Trophoblast cell (in vitro differentiated cells and primary cell): ENCODE results near the gene MAP1LC3A.
A peak's percentile ranks its signal among the peaks of the same experiment; 100 is the strongest.

Source experiments
- DNase-seq, 2 donors: peaks; one replicate each; pipeline ENCODE4 v3.0.0-alpha.2; 2016
- H2AFZ ChIP-seq: 2 replicates; pipeline ENCODE4 v1.6.1; 2013; ENCODE audit warnings: low read length, moderate library complexity, mild to moderate bottlenecking; ENCODE audit not compliant: insufficient read depth, poor library complexity
- H2AK5ac ChIP-seq: 2 replicates; pipeline ENCODE4 v1.6.1; 2013; ENCODE audit warnings: mild to moderate bottlenecking, low read length
- H2BK120ac ChIP-seq: 2 replicates; pipeline ENCODE4 v1.6.1; 2013; ENCODE audit warnings: low read length, mild to moderate bottlenecking, moderate library complexity; ENCODE audit not compliant: insufficient read depth, poor library complexity
- H2BK12ac ChIP-seq: 2 replicates; pipeline ENCODE4 v1.6.1; 2013; ENCODE audit warnings: mild to moderate bottlenecking, low read length, moderate library complexity
- H2BK5ac ChIP-seq: 2 replicates; pipeline ENCODE4 v1.6.1; 2013; ENCODE audit warnings: low read length, low read depth, moderate library complexity, mild to moderate bottlenecking; ENCODE audit not compliant: poor library complexity
- H3K14ac ChIP-seq: 2 replicates; pipeline ENCODE4 v1.6.1; 2013; ENCODE audit warnings: mild to moderate bottlenecking, low read length
- H3K18ac ChIP-seq: 2 replicates; pipeline ENCODE4 v1.6.1; 2013; ENCODE audit warnings: mild to moderate bottlenecking, low read length
- H3K23ac ChIP-seq: 2 replicates; pipeline ENCODE4 v1.6.1; 2013; ENCODE audit warnings: low read length
- H3K27ac ChIP-seq: 2 replicates; pipeline ENCODE4 v1.5.1; 2013; ENCODE audit warnings: low read depth, mild to moderate bottlenecking, inconsistent platforms, low read length, moderate library complexity
- H3K27me3 ChIP-seq: 2 replicates; pipeline ENCODE4 v1.6.1; 2013; ENCODE audit warnings: inconsistent platforms, mild to moderate bottlenecking, low read length, moderate library complexity; ENCODE audit not compliant: insufficient read depth
- H3K36me3 ChIP-seq, 2 experiments: 1 replicate in 1 of 2; 2 replicates in 1 of 2; pipeline ENCODE4 v1.6.1; 2013; ENCODE audit warnings: low read length in 2 of 2, mild to moderate bottlenecking in 2 of 2, moderate library complexity in 1 of 2; ENCODE audit not compliant: insufficient read depth in 2 of 2, control insufficient read depth in 1 of 2
- H3K4ac ChIP-seq: 2 replicates; pipeline ENCODE4 v1.6.1; 2013; ENCODE audit warnings: low read depth, mild to moderate bottlenecking, low read length, moderate library complexity
- H3K4me1 ChIP-seq, 2 experiments: 1 replicate in 1 of 2; 2 replicates in 1 of 2; pipeline ENCODE4 v1.6.1; 2013; ENCODE audit warnings: low read length in 2 of 2, mild to moderate bottlenecking in 2 of 2, moderate library complexity in 1 of 2; ENCODE audit not compliant: insufficient read depth in 2 of 2, control insufficient read depth in 1 of 2
- H3K4me2 ChIP-seq: 2 replicates; pipeline ENCODE4 v1.6.1; 2013; ENCODE audit warnings: inconsistent platforms, mild to moderate bottlenecking, low read length, moderate library complexity
- H3K4me3 ChIP-seq: 2 replicates; pipeline ENCODE4 v1.5.1; 2013; ENCODE audit warnings: mild to moderate bottlenecking, low read depth, low read length, inconsistent platforms
- H3K79me1 ChIP-seq: one replicate; pipeline ENCODE4 v1.6.1; 2013; ENCODE audit warnings: low read length
- H3K79me2 ChIP-seq: 2 replicates; pipeline ENCODE4 v1.6.1; 2013; ENCODE audit warnings: low read length, mild to moderate bottlenecking; ENCODE audit not compliant: control insufficient read depth, insufficient read depth, poor library complexity
- H3K9ac ChIP-seq: 2 replicates; pipeline ENCODE4 v1.6.1; 2013; ENCODE audit warnings: mild to moderate bottlenecking, low read length
- H3K9me3 ChIP-seq: 2 replicates; pipeline ENCODE4 v1.6.1; 2013; ENCODE audit warnings: low read depth, mild to moderate bottlenecking, control low read depth, inconsistent platforms, low read length; ENCODE audit not compliant: insufficient read depth
- H4K12ac ChIP-seq: 2 replicates; pipeline ENCODE4 v1.6.1; 2013; ENCODE audit warnings: low read depth, mild to moderate bottlenecking, low read length, moderate library complexity
- H4K8ac ChIP-seq: 2 replicates; pipeline ENCODE4 v1.6.1; 2013; ENCODE audit warnings: low read depth, mild to moderate bottlenecking, low read length, moderate library complexity
- H4K91ac ChIP-seq: one replicate; pipeline ENCODE4 v1.6.1; 2013; ENCODE audit warnings: low read depth, mild to moderate bottlenecking, low read length, moderate library complexity
- WGBS: extraction: QIAGEN DNeasy Blood & Tissue Kit; methylation state at CpG from one replicate; pipeline ENCODE4 v1.1.7; 2013; ENCODE audit warnings: missing lambda C conversion rate; ENCODE audit not compliant: insufficient read length, insufficient coverage; ENCODE audit errors: extremely low coverage; 5-methylcytosine and 5-hydroxymethylcytosine counted together

The MAP1LC3A gene

GRCh38 chr20:34541264-34541901 is 17.1 kb upstream of the MAP1LC3A start:
- H3K79me2 ChIP-seq: no peaks in the 10 kb centered on the region
- no peak overlapping the region for H2AK5ac ChIP-seq
- H3K4ac ChIP-seq: no peak overlapping the region
- no peaks in the 10 kb centered on the region for H3K9me3 ChIP-seq
- no peaks in the 10 kb centered on the region for H3K4me1 ChIP-seq
- peaks cover 41 to 44% of the 10 kb centered on the region in 2 experiments for H3K36me3 ChIP-seq
- H3K27ac ChIP-seq: no peak overlapping the region
- H3K23ac ChIP-seq: no peak overlapping the region
- H2BK5ac ChIP-seq: no peak overlapping the region
- no peaks in the 10 kb centered on the region for H3K79me1 ChIP-seq
- no peak overlapping the region for H4K8ac ChIP-seq
- H2BK12ac ChIP-seq: no peak overlapping the region
- H3K9ac ChIP-seq: no peak overlapping the region
- no peak overlapping the region for H3K4me3 ChIP-seq
- H3K18ac ChIP-seq: no peak overlapping the region
- no CpG with 5 or more reads among the region's 13 CpGs for WGBS
- H3K27me3 ChIP-seq: no peaks in the 10 kb centered on the region
- H2BK120ac ChIP-seq: no peak overlapping the region
- H4K91ac ChIP-seq: no peak overlapping the region
- no peak overlapping the region for H3K4me2 ChIP-seq
- DNase-seq: no peak
- H3K14ac ChIP-seq: no peak overlapping the region
- H4K12ac ChIP-seq: no peak overlapping the region
- H2AFZ ChIP-seq: no peak overlapping the region

GRCh38 chr20:34541917-34542316 is 16.6 kb upstream of the MAP1LC3A start:
- no peak overlapping the region for H3K9ac ChIP-seq
- H4K8ac ChIP-seq: no peak overlapping the region
- H3K4me3 ChIP-seq: no peak overlapping the region
- no peak overlapping the region for H2BK5ac ChIP-seq
- H2BK12ac ChIP-seq: no peak overlapping the region
- H3K4ac ChIP-seq: no peak overlapping the region
- no peaks in the 10 kb centered on the region for H3K4me1 ChIP-seq
- H3K27me3 ChIP-seq: no peaks in the 10 kb centered on the region
- H3K36me3 ChIP-seq: peaks cover 37 to 40% of the 10 kb centered on the region in 2 experiments
- H3K9me3 ChIP-seq: no peaks in the 10 kb centered on the region
- H4K91ac ChIP-seq: no peak overlapping the region
- H3K14ac ChIP-seq: no peak overlapping the region
- H2AFZ ChIP-seq: no peak overlapping the region
- H2BK120ac ChIP-seq: no peak overlapping the region
- H3K79me2 ChIP-seq: no peaks in the 10 kb centered on the region
- DNase-seq: no peak
- WGBS: no CpG with 5 or more reads among the region's 16 CpGs
- no peak overlapping the region for H3K23ac ChIP-seq
- no peak overlapping the region for H3K4me2 ChIP-seq
- H2AK5ac ChIP-seq: no peak overlapping the region
- no peak overlapping the region for H3K27ac ChIP-seq
- no peaks in the 10 kb centered on the region for H3K79me1 ChIP-seq
- H4K12ac ChIP-seq: no peak overlapping the region
- no peak overlapping the region for H3K18ac ChIP-seq

GRCh38 chr20:34542439-34542838 is 16.1 kb upstream of the MAP1LC3A start:
- Histone ChIP-seq H3K9me3 (no peaks in the 10 kb centered on the region), H4K12ac (no peak overlapping the region), H3K27me3 (no peaks in the 10 kb centered on the region), H3K4me1 (no peaks in the 10 kb centered on the region), H4K8ac (no peak overlapping the region), H3K18ac (no peak overlapping the region), H3K14ac (no peak overlapping the region), H3K36me3 (peaks cover 32 to 35% of the 10 kb centered on the region in 2 experiments), H2BK12ac (no peak overlapping the region), H3K4me3 (no peak overlapping the region), H2BK120ac (no peak overlapping the region), H3K4me2 (no peak overlapping the region), H4K91ac (no peak overlapping the region), H3K9ac (no peak overlapping the region), H3K79me2 (no peaks in the 10 kb centered on the region), H3K23ac (no peak overlapping the region), H3K79me1 (no peaks in the 10 kb centered on the region), H2AK5ac (no peak overlapping the region), H2BK5ac (no peak overlapping the region), H3K4ac (no peak overlapping the region), H3K27ac (no peak overlapping the region), H2AFZ (no peak overlapping the region)
- WGBS: no CpG with 5 or more reads among the region's 6 CpGs
- peak in 1 of 2 donors; percentile 29 for DNase-seq

DNA sequence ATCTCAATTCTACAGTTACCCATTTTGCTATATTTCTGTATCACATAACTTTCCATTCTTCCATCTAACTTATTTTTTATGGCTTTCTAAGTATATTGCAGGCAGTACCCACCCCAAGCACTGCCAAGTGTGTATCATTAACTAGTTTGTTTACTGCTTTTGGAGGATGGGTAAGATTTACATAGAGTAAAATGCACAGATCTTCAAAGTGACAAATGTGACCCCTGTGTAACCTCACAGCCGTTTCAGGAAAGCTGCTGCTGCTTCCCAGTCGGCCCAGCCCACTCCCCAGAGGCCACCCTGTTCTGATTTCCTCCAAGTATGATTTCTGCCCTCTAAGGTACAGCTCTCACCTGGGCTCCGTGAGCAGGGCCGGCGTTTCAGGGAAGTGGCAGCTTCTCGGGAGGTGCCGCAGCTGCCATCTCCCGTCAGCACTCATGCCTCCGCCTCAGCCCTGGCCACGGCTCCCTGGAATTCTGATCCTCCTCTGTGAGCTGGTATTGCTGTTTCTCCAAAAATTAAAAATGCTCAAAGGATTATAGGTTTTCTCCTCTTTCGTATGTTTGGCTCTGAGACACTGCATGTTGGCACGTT is 15.0 kb upstream of the MAP1LC3A start:
- H3K79me2 ChIP-seq: no peaks in the 10 kb centered on the region
- no peak overlapping the region for H4K12ac ChIP-seq
- H4K8ac ChIP-seq: no peak overlapping the region
- H2AFZ ChIP-seq: no peak overlapping the region
- no peak overlapping the region for H3K27ac ChIP-seq
- no peak overlapping the region for H3K4ac ChIP-seq
- H3K23ac ChIP-seq: no peak overlapping the region
- no peak overlapping the region for H3K9ac ChIP-seq
- no peaks in the 10 kb centered on the region for H3K79me1 ChIP-seq
- H3K9me3 ChIP-seq: no peaks in the 10 kb centered on the region
- no peak overlapping the region for H2BK120ac ChIP-seq
- peaks cover 28 to 31% of the 10 kb centered on the region in 2 experiments for H3K36me3 ChIP-seq
- no peak overlapping the region for H3K14ac ChIP-seq
- H4K91ac ChIP-seq: no peak overlapping the region
- H3K18ac ChIP-seq: no peak overlapping the region
- H3K4me1 ChIP-seq: no peaks in the 10 kb centered on the region
- H2AK5ac ChIP-seq: no peak overlapping the region
- no peak overlapping the region for H2BK5ac ChIP-seq
- no peak for DNase-seq
- no peaks in the 10 kb centered on the region for H3K27me3 ChIP-seq
- H3K4me2 ChIP-seq: no peak overlapping the region
- H2BK12ac ChIP-seq: no peak overlapping the region
- no peak overlapping the region for H3K4me3 ChIP-seq
- WGBS: no CpG with 5 or more reads among the region's 12 CpGs
